Stomach (tissue), 9 donors: ENCODE measurements around the gene LYVE1. TPM values are rescaled to one million over a fixed set of nuclear protein-coding genes. Genes with fewer than 3 reads are reported as not detected.

Experiments
- DNase-seq, 2 donors: peaks; one replicate each; pipeline versions ENCODE4 v3.0.0 to v3.0.0-alpha.2; 2013 to 2019
- H3K27ac ChIP-seq, 5 donors: fragments of 200-600 bp in 4 of 5; sonication (generic) in 4 of 5; one replicate each; pipeline ENCODE4 v1.5.1; 2013 to 2019; ENCODE audit warnings: mild to moderate bottlenecking in 1 of 5, moderate library complexity in 1 of 5
- H3K27me3 ChIP-seq, 3 donors: fragments of 200-600 bp; sonication (generic); one replicate each; pipeline ENCODE4 v1.5.1; 2017 to 2019; ENCODE audit warnings: mixed run types in 1 of 3
- H3K36me3 ChIP-seq, 4 donors: fragments of 200-600 bp; sonication (generic); 1 replicate in 3 of 4; 2 replicates in 1 of 4; pipeline ENCODE4 v1.5.1; 2016 to 2019
- H3K4me1 ChIP-seq, 4 donors: fragments of 200-600 bp; sonication (generic); one replicate each; pipeline ENCODE4 v1.5.1; 2016 to 2019
- H3K4me3 ChIP-seq, 4 donors: fragments of 200-600 bp; sonication (generic) in 3 of 4; one replicate each; pipeline ENCODE4 v1.5.1; 2016 to 2019; ENCODE audit warnings: mild to moderate bottlenecking in 1 of 4
- H3K9me3 ChIP-seq, 4 donors: fragments of 200-600 bp; sonication (generic); one replicate each; pipeline ENCODE4 v1.5.1; 2016 to 2019
- EP300 ChIP-seq: sonication (generic); formaldehyde crosslinking; IDR thresholded peaks from one replicate; pipeline ENCODE4 v1.6.1; 2017; ENCODE audit warnings: antibody characterized with exemption
- POLR2A ChIP-seq, 4 donors: fragments of 450-650 bp; IDR thresholded peaks; one replicate each; pipeline ENCODE4 v1.6.1; 2016; ENCODE audit warnings: antibody characterized with exemption in 4 of 4, control low read depth in 2 of 4, mild to moderate bottlenecking in 1 of 4, moderate library complexity in 1 of 4
- POLR2AphosphoS5 ChIP-seq, 3 donors: sonication (generic); formaldehyde crosslinking; IDR thresholded peaks; one replicate each; pipeline ENCODE4 v1.6.1; 2016; ENCODE audit warnings: antibody characterized with exemption in 3 of 3
- WGBS, 5 donors: extraction: QIAGEN DNeasy Blood & Tissue Kit in 3 of 5; methylation state at CpG; one replicate each; pipeline versions ENCODE4 v1.1.5 to v1.1.7; 2013 to 2018; 5-methylcytosine and 5-hydroxymethylcytosine counted together
- intact Hi-C: fragments of 100-400 bp; cut with DNase I; formaldehyde crosslinking; loops from one replicate; pipeline ENCODE4 v1.15.1; 2023; ENCODE audit warnings: low total_unique reads
- polyA plus RNA-seq, 3 donors: library from polyadenylated mRNA; stranded (reverse); fragments of 200-250 nt; gene quantifications; one replicate each; pipeline ENCODE4 v1.2.3, GENCODE V29; 2013
- total RNA-seq, 5 donors: library from RNA; depleted of rRNA; stranded (reverse); fragments of >200 nt; gene quantifications; one replicate each; pipeline versions ENCODE4 v1.1.0 to v1.2.3, GENCODE V29; 2014 to 2016
- TF ChIP-seq, protein P1 (sequence below), 7 experiments: fragments of 450-650 bp in 4 of 7; fragments of 200-600 bp in 3 of 7; sonication (generic) in 3 of 7; IDR thresholded peaks; one replicate each; pipeline ENCODE4 v1.5.1; 2016 to 2019; ENCODE audit warnings: antibody characterized with exemption in 7 of 7, control low read depth in 2 of 7, mild to moderate bottlenecking in 1 of 7
- donor health status: healthy with polysubstance abuse.
- donor health status: Bipolar disorder and iron deficiency.
- donor health status: healthy.

Gene LYVE1
- total and polyA plus RNA-seq, 8 donors: 5.2 to 149 (median 12.6) TPM

DNA sequence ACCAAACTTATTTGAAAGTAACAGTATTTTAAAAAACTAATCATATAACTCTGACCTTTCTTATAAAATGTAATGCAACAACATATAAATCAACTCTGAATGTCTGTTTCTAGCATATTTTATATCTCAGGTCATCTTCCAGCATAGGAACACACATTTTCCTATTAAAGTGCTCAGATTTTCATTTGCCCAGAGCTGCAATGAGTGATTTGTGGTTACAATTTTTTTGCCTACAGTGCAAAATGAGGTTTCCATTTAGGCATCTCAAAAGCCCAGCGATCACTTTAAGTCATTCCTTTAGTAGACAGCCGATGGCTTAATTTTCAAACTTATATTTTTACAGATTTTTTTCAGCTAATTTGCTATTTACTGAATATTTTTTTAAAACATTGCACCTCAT lies 1.0 kb downstream of the LYVE1 start:
- Histone ChIP-seq H3K9me3 (no peaks in the 10 kb centered on the region), H3K27ac (peak overlapping the region in 3 of 5 donors; percentile 7 to 65 (median 13)), H3K4me1 (no peaks in the 10 kb centered on the region), H3K36me3 (no peaks in the 10 kb centered on the region), H3K4me3 (no peak overlapping the region), H3K27me3 (no peaks in the 10 kb centered on the region)
- 85 to 97% (median 94%) methylated on average over 2 of the region's 2 CpGs for WGBS, 5 donors
- intact Hi-C loops: no loop called here
- TF ChIP-seq POLR2A (IDR thresholded peaks at IDR 0.05): no peak
- TF ChIP-seq, protein P1, sequence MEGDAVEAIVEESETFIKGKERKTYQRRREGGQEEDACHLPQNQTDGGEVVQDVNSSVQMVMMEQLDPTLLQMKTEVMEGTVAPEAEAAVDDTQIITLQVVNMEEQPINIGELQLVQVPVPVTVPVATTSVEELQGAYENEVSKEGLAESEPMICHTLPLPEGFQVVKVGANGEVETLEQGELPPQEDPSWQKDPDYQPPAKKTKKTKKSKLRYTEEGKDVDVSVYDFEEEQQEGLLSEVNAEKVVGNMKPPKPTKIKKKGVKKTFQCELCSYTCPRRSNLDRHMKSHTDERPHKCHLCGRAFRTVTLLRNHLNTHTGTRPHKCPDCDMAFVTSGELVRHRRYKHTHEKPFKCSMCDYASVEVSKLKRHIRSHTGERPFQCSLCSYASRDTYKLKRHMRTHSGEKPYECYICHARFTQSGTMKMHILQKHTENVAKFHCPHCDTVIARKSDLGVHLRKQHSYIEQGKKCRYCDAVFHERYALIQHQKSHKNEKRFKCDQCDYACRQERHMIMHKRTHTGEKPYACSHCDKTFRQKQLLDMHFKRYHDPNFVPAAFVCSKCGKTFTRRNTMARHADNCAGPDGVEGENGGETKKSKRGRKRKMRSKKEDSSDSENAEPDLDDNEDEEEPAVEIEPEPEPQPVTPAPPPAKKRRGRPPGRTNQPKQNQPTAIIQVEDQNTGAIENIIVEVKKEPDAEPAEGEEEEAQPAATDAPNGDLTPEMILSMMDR (IDR thresholded peaks at IDR 0.05): no peak
- TF ChIP-seq POLR2AphosphoS5 (IDR thresholded peaks at IDR 0.05): no peak
- TF ChIP-seq EP300: no peak
- no peak for DNase-seq

DNA sequence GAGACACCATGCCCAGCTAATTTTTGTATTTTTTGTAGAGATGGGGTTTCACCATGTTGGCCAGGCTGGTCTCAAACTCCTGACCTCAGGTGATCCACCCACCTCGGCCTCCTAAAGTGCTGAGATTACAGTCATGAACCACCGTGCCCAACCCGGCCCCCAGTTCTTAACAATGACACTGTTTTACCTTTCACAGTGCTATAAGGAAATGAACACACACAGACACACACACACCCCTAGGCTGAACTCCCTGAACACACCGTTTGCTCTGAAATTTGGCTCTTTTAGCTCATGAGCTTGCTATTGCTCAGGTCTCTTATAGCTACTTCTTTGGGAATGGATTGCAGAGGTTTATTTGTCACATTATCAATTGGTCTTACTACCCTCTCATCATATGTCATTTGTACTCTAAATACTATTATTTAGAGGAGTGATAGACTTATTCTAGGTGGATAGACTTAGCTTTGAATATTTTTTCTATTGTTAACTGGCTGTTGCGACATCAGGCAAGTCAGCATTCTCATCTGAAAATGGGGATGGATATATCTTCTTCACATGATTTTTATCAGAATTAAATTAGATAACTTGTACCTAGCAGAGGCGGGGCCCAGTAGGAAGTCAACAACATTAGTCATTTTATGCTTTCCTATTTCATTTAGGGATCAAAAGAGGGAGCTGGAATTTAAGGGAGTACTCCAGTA lies 2.1 kb downstream of the LYVE1 start:
- Histone ChIP-seq H3K27ac (peak overlapping the region in 2 of 5 donors; percentile 7 to 20), H3K4me1 (no peaks in the 10 kb centered on the region), H3K36me3 (no peaks in the 10 kb centered on the region), H3K27me3 (no peaks in the 10 kb centered on the region), H3K4me3 (peak overlapping the region in 1 of 4 donors; percentile 2), H3K9me3 (no peaks in the 10 kb centered on the region)
- intact Hi-C loops: no loop called here
- no peak for DNase-seq
- 51 to 76% (median 63%) methylated on average over 6 of the region's 6 CpGs for WGBS, 5 donors
- no peak for TF ChIP-seq POLR2AphosphoS5 (IDR thresholded peaks at IDR 0.05)
- no peak for TF ChIP-seq POLR2A (IDR thresholded peaks at IDR 0.05)
- no peak for TF ChIP-seq EP300
- TF ChIP-seq, protein P1 (IDR thresholded peaks at IDR 0.05): no peak

DNA sequence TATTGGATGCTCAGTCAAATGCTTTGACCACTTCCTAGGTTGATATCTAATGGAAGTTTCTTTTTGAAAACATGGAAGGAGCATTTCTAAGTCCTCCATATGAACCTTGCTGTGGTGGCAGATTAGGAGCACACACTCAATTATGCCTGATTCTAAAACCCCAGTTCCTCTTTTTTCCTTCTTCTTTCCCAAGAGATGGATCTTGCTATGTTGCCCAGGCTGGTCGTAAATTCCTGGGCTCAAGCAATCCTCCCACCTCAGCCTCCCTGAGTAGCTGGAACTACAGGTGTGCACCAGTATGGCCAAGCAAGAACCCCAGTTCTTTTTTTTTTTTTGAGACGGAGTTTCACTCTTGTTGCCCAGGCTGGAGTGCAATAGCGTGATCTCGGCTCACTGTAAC lies 3.0 kb downstream of the LYVE1 start:
- no peaks in the 10 kb centered on the region for H3K36me3 ChIP-seq
- WGBS, 5 donors: 91 to 100% (median 95%) methylated on average over 4 of the region's 4 CpGs
- no peaks in the 10 kb centered on the region for H3K27me3 ChIP-seq
- no peaks in the 10 kb centered on the region for H3K9me3 ChIP-seq
- TF ChIP-seq POLR2AphosphoS5 (IDR thresholded peaks at IDR 0.05) (no peak), EP300 (no peak), POLR2A (IDR thresholded peaks at IDR 0.05) (no peak)
- TF ChIP-seq, protein P1 (IDR thresholded peaks at IDR 0.05): no peak
- peak overlapping the region in 1 of 4 donors; percentile 2 for H3K4me3 ChIP-seq
- no peak for DNase-seq
- H3K4me1 ChIP-seq: no peaks in the 10 kb centered on the region
- intact Hi-C loops: no loop called here
- H3K27ac ChIP-seq: no peak overlapping the region

DNA sequence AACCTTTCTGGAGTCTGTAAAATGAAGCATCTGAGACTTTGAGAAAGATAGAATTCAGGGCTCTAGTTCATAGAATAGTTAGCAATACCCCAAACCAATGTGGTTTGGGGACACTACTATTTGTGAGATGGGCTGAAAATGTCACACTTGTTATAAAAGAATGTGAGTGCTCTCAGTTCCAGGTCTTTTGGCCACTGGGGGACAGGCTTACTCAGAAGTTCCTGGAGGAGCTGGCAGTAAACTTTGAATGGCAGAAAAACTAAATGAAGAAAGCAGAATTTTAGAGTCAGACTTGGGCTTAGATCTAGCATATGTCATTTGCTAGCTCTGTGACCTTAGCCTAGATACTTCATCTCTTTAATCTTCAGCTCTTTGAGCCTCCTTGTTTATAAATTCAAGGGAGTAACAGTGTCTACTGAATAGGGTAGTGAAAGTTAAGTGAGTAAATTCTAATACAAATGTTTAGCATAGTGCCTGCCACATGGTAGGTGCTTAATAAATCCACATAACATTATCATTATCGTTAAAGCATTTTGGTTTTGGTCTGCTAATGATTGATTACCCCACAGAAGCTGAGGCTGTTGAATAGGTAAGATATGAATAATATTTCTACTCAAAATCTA lies 3.7 kb downstream of the LYVE1 start:
- Histone ChIP-seq H3K4me3 (peak overlapping the region in 2 of 4 donors; percentile 2 to 7), H3K27ac (no peak overlapping the region), H3K4me1 (no peaks in the 10 kb centered on the region), H3K9me3 (no peaks in the 10 kb centered on the region), H3K36me3 (no peaks in the 10 kb centered on the region), H3K27me3 (no peaks in the 10 kb centered on the region)
- 54 to 79% (median 67%) methylated on average over 1 of the region's 1 CpG for WGBS, 5 donors
- TF ChIP-seq, protein P1 (IDR thresholded peaks at IDR 0.05): no peak
- no peak for TF ChIP-seq POLR2A (IDR thresholded peaks at IDR 0.05)
- TF ChIP-seq POLR2AphosphoS5 (IDR thresholded peaks at IDR 0.05): no peak
- TF ChIP-seq EP300: no peak
- intact Hi-C loops: no loop called here
- DNase-seq: no peak
